H1 (cell line): Measurements from ENCODE around the gene PRCD. TPM values are rescaled to one million over a fixed set of nuclear protein-coding genes. Genes with fewer than 3 reads are reported as not detected.

Experiments used
- RXRA ChIP-seq: IDR thresholded peaks from 2 replicates; pipeline ENCODE4 v1.6.1; 2011; ENCODE audit warnings: low read depth, mild to moderate bottlenecking, low read length, moderate library complexity; ENCODE audit not compliant: insufficient read depth
- TBP ChIP-seq: IDR thresholded peaks from 2 replicates; pipeline ENCODE4 v1.6.1; 2011; ENCODE audit warnings: low read depth, low read length, improper control_type of control experiment
- polyA plus RNA-seq, 7 experiments: library from polyadenylated mRNA; depleted of rRNA in 3 of 7; stranded (reverse) in 5 of 7; unstranded in 2 of 7; fragments of >200 nt in 5 of 7; fragments of 200-250 nt in 2 of 7; gene quantifications; 1 replicate in 5 of 7; 2 replicates in 1 of 7; 4 replicates in 1 of 7; pipeline versions ENCODE4 v1.2.1 to v1.2.3, GENCODE V29; 2011 to 2013; ENCODE audit warnings: missing spikeins in 2 of 7, mixed read lengths in 2 of 7
- total RNA-seq: library from RNA; stranded (reverse); fragmentation: NEBNext Ultra II Directional; extraction: Animal tissue kit (Norgen Biotek cat#: 25700); gene quantifications from 2 replicates; pipeline ENCODE4 v1.2.1, GENCODE V29; 2021
- TF ChIP-seq, protein P1 (sequence below): IDR thresholded peaks from 2 replicates; pipeline ENCODE4 v1.6.1; 2011; ENCODE audit warnings: low read depth, mild to moderate bottlenecking, low read length; ENCODE audit not compliant: insufficient read depth

Gene PRCD
- total and polyA plus RNA-seq, 2 of the 8 experiments (the other 6 are each of a cell fraction or from before 2014, with no cell fraction given): 0.77 to 2.1 TPM

GRCh38 chr17:76534831-76535732 lies 4.8 kb upstream of the PRCD start (continued):
- TF ChIP-seq, protein P1, sequence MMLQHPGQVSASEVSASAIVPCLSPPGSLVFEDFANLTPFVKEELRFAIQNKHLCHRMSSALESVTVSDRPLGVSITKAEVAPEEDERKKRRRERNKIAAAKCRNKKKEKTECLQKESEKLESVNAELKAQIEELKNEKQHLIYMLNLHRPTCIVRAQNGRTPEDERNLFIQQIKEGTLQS: no peak
- TF ChIP-seq RXRA (no peak), TBP (no peak)
